CD4-positive, alpha-beta T cell treated with Interleukin-15 for 1 hour (primary cell): ENCODE measurements around the gene BCL3.
"Not testable (repeated sequence)": the region's sequence is repeated elsewhere in the genome, so short reads cannot be mapped to it uniquely, and the experiment has no call there.

Experiments
- DNase-seq: peaks from one replicate; pipeline ENCODE4 v3.0.0-alpha.2; 2020

The BCL3 gene

DNA sequence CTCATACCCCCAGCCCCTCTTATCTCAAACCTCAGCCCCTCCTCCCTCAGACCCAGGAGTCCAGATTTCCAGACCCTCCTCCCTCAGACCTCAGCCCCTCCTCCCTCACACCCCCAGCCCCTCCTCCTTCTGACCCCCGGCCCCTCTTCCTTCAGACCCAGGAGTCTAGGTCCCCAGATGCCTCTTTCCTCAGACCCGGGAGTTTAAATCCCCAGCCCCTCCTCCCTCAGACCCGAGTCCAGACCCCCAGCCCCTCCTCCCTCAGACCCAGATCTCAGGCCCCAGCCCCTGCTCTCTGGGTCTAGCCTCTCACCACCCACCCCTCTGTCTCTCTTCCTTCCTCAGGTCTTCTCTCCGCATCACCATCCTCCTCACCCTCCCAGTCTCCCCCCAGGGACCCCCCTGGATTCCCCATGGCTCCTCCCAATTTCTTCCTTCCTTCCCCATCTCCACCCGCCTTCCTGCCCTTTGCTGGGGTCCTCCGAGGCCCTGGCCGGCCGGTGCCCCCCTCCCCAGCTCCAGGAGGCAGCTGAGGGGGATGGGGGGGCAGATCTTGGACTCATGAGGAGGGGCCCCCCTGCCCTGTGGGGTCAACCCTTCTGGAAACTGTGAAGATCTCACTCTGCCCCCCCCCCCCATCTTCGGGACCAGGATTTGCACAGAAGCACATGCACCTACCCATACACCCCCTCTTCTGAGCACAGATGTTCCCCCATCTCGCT lies 10.7 kb downstream of the BCL3 start:
- DNase-seq, result no peak

DNA sequence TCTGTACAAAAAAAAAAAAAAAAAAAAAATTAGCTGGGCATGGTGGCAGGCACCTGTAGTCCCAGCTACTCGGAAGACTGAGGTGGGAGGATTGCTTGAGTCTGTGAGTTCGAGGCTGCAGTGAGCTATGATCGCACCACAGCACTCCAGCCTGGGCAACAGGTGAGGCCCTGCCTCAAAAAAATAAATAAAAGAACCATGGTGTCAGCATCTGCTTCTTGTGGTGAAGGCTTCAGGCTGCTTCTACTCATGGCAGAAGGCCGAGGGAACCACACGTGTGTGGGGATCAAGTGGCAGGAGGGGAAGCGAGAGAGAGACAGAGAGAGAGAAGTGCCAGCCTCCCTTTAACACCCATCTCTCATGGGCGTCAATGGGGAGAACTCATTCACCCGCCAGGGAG lies 13.5 kb downstream of the BCL3 start:
- DNase-seq, result no peak

DNA sequence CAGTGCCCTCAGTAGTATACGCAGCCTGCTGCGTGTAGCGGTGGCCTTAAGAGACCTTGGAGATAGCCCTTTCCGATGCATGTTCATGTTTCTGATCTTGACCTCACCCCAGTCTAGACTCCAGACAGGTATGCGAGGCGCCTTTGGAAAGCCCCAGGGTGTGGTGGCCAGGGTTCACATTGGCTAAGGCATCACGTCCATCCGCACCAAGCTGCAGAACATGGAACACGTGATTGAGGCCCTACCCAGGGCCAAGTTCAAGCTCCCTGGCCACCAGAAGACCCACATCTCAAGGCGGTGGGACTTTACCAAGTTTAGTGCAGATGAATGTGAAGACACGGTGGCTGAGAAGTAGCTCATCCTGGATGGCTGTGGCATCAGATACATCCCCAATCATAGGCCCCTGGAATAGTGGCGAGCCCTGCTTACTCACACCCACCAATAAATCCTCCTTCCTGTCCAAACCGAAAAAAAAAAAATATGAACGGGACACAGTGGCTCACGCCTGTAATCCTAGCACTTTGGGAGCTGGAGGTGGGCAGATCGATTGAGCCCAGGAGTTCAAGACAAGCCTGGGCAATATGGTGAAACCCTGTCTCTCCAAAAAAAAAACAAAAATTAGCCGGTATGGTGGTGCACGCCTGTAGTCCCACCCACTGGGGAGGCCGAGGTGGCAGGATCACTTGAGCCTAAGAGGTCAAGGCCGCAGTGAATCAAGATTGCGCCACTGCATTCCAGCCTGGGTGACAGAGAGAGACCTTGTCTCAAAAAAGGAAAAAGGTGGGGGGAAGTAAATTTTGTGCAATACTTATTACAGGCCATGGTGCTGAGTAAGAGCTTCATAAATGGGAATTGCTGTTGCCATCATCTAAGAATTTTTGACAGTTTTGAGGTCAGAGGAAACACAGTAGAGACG lies 16.8 kb downstream of the BCL3 start:
- peak; percentile 72 for DNase-seq

DNA sequence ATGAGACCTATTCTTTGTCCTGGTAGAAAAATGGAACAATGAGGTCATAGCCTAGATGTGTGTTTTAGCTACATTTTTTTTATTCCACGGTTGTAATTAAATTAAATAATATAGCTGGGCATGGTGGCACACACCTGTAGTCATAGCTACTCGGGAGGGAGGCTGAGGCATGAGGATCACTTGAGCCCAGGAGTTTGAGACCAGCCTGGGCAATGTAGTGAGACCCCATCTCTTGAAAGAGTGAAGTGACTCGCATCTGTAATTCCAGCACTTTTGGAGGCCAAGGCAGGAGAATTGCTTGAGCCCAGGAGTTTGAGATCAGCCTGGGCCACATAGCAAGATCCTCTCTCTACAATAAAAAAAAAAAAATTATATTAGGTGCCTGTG lies 17.4 kb downstream of the BCL3 start:
- DNase-seq, result no peak

DNA sequence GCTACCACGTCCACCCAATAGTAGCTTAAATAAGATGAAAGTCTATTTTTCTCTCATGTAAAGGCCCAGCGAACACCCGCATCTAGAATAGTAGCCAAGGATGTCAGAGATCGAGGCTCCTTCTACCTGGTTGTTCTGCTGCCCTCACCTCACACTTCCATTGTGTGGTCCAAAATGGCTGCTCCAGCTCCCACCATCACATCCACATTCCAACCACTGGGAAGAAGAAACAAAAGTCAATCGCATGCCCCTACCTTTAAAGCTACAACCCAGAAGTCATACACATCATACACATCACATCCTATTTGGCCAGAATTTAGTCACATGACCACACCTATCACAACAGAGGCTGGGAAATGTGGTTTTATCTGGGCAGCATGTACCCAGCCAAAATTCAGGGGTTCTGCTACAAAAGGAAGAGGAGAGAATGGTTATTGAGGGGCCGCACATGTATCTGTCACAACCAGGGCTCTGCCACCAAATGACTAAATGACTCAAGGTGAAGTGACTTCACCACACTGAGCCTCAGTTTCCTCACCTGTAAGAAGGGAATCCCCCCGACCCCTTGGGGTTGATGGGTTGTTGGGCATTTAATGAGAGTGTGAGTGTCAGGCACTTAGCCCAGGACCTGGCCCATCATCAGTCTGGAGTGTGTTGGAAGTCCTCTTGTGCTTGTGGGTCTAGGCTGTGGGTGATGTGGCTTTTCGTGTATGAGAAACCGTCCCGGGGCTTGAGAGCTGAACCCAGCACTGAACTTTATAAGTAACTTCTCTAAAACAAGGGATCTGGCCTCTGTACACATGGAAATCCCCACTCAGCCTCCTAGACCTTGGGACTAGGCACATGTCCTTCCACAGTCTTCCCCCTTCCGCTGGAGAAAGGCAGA lies 19.0 kb downstream of the BCL3 start:
- peak; percentile 56 for DNase-seq

DNA sequence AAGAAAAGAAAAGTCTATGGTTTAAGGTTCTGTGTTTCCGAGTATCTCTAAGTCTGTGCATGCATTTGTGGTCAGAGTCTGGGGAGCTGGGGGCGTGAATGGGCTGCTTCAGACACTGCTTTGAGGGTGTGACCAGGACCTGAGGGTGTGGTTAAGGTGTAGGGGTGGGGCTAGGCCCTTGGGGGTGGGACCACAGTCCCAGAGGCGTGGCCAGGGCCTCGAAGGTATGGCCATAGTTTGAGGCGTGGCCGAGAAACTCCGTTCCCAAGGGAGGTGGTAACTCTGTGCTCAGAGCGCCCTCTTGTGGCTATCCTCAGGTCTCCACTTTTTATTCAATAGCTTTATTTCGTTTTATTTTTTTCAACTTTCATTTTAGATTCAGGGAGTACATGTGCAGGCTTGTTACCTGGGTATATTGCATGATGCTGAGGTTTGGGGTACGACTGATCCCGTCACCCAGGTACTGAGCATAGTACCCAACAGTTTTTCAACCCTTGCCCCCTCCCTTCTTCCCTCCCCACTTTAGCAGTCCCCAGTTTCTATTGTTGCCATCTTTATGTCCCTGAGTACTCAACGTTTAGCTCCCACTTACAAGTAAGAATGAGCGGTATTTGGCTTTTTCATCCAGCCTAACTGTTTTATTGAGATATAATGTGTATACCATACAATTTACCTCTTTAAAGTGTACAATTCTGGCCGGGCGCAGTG lies 22.2 kb downstream of the BCL3 start:
- DNase-seq, result peak; percentile 98

DNA sequence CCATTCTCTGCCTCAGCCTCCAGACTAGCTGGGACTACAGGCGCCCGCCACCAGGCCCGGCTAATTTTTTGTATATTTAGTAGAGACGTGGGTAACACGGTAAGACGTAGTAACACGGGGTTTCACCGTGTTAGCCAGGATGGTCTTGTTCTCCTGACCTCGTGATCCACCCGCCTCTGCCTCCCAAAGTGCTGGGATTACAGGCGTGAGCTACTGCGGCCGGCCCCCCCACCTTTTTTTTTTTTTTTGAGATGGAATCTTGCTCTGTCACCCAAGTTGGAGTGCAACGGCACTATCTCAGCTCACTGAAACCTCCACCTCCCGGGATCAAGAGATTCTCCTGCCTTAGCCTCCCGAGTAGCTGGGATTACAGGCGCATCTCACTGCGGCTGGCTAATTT lies 23.6 kb downstream of the BCL3 start:
- DNase-seq, result not testable (repeated sequence)

DNA sequence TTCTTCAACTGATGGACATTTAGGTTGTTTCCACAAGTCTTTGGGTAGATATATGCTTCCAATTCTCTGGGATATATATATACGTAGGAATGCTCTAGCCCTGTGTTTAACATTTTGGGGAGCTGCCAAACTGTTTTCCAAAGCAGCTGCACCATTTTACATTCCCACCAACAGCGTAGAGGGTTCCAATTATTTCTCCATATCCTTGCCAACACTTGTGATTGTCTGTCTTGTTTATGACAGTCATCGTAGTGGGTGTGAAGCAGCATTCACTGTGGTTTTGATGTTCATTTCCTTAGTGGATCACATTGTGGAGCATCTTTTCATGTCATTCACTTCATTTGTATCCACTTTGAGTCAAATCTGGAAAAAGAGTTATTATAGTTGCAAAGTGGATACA lies 24.5 kb downstream of the BCL3 start:
- no peak for DNase-seq

DNA sequence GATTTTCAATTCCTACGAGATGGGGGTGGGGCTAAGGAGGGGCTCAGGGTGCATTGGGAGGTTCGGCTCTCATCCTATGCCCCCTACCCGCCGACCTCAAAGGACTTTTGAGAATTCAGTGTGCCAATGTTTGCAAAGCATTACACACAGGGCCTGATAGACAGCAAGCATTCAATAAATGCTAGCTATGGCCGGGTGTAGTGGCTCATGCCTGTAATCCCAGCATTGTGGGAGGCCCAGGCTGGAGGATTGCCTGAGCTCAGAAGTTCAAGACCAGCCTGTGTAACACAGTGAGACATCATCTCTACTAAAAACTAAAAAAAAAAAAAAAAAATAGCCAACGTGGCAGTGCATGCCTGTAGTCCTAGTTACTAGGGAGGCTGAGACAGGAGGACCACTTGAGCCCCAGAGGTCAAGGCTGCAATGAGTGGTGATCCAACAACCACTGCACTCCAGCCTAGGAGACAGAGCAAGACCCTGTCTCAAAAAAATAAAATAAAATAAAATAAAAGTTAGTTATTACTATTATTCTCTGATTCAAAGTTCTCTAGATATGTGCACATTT lies 27.2 kb downstream of the BCL3 start:
- DNase-seq, result no peak

DNA sequence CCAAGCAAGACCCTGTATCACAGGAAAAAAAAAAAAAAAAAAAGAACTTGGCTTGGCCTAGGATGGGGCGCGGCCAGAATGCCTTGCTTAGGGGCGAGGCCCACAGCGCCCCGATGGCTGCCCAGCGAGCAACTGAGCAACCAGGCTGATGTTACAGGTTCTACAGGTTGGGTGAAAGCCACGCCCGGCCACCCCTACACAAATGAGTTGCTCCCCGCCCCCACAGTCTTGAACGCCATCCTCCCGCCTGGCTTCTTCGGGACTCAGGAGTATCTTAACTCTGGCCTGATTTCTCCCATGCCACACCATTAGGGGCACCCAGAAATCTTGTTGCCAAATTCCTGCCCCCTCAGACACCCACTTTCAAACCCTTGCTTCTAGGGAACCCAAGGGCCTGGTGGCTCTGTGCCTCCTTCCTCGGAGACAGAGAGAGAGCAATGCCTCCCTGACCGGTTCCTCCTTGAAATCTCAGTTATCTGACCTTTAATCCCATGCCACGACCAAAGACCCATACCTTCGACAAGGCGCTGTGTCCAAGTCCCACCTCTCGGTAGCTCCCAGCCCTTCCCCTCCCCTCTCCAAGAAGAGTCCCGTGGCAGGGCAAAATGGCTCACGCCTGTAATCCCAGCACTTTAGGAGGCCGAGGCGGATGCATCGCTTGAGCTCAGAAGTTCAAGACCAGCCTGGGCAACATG lies 28.0 kb downstream of the BCL3 start:
- DNase-seq, result no peak

DNA sequence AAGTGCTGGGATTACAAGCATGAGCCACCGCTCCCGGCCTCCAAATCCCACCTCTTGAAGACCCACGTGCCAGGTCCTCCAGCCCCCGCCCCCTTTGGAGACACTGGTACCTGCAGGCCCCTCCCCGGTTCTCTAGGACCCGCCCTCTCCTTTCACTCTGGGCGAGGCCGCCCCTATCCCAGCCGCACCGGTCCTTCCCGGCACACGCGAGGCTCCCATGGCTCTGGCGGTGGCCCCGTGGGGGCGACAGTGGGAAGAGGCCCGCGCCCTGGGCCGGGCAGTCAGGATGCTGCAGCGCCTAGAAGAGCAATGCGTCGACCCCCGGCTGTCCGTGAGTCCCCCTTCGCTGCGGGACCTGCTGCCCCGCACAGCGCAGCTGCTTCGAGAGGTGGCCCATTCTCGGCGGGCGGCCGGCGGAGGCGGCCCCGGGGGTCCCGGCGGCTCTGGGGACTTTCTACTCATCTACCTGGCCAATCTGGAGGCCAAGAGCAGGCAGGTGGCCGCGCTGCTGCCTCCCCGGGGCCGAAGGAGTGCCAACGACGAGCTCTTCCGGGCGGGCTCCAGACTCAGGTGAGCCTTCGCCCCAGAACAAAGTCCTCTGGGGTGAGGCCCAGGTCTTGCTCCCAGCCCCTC lies 29.3 kb downstream of the BCL3 start, which contains the start of gene CBLC:
Gene CBLC, plus strand, starts transcription at position 176 of the 633 bp plus-strand sequence. Its CDS starts 42 bp downstream, at position 218.
- DNase-seq, result no peak

DNA sequence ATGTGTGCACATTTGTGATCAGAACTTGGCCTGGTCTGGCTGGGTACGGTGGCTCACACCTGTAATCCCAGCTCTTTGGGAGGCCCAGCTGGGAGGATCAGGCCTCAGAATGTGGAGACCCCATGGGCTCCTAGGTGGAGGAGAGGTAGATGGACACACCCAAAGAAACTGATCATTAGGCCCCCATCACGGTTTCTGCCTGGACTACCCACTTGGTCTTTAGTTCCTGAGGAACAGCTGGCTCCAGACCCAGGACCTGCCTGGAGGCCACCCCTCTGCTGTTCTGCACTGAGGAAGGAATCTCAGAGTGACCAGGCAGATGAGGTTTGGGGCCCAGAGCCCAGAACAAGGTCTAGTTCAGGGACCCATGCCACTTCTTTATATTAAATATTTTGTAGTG lies 30.6 kb downstream of the BCL3 start:
- DNase-seq, result no peak

DNA sequence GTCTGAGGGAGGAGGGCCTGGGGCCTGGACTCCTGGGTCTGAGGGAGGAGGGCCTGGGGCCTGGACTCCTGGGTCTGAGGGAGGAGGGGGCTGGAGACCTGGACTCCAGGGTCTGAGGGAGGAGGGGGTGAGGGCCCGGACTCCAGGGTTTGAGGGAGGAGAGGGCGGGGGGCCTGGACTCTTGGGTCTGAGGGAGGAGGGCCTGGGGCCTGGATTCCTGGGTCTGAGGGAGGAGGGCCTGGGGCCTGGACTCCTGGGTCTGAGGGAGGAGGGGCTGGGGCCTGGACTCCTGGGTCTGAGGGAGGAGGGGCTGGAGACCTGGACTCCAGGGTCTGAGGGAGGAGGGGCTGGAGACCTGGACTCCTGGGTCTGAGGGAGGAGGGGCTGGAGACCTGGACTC lies 33.2 kb downstream of the BCL3 start:
- not testable (repeated sequence) for DNase-seq

DNA sequence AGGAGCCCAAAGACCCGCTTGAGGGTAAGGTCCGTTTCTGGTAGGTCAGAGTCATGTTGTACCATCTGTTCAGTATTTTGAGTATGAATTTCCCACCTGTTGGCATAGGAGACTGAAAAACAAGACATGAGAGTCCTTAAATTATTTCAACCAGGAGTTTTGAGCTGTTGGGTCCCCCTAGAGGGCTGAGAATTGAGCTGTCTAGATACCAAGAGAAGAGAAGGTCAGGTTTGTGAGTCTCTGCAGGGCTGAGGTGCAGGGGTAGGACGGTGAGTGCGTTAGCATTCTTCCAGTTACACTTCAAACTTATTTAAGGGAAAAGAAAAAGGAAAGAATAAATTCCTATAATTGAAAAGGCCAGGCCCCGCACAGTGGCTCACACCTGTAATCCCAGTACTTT lies 34.2 kb downstream of the BCL3 start:
- DNase-seq, result no peak

DNA sequence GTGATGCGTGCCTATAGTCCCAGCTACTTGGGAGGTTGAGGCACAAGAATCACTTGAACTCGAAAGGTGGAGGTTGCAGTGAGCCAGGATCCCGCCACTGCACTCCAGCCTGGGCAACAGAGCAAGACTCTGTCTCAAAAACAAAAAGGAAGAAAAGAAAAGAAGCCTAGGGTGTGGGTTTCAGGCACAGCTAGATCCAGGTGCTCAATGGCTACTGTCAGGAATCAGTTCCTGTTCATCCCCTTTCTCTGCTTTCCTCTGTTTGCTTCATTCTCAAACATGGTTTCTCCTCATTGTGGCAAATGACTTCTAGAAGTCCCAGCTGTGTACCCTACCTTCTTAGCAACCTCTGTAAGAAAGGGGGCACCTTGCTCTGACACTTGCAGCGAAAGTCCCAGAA lies 35.0 kb downstream of the BCL3 start:
- no peak for DNase-seq

DNA sequence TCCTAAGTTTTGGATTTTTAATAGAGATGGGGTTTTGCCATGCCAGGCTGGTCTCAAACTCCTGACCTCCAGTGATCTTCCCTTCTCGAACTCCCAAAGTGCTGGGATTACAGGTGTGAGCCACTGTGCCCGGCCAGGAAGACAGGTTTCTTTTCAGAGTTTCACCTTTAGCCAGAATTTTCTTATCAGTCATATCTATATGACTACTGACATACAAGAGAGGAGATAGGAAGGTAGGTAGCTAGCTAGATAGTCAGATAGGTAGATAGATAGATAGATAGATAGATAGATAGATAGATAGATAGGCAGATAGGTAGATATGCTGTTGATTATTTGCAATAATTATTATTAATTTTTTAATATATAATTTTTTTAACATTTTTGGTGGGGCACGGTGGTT lies 36.8 kb downstream of the BCL3 start:
- no peak for DNase-seq

DNA sequence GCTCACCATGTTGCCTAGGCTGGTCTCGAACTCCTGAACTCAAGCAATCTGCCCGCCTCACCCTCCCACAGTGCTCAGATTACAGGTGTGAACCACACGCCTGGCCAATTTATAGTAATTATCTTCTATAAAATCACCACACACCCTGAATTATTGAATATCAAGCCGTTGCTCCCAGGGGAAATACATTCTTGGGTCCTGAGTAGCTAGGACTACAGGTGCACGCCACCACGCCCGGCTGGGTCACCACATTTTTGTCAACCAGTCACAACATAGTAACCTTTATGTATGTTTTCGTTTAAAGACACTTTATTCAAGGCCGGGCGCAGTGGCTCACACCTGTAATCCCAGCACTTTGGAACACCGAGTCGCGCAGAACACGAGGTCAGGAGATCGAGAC lies 37.5 kb downstream of the BCL3 start:
- DNase-seq, result no peak

DNA sequence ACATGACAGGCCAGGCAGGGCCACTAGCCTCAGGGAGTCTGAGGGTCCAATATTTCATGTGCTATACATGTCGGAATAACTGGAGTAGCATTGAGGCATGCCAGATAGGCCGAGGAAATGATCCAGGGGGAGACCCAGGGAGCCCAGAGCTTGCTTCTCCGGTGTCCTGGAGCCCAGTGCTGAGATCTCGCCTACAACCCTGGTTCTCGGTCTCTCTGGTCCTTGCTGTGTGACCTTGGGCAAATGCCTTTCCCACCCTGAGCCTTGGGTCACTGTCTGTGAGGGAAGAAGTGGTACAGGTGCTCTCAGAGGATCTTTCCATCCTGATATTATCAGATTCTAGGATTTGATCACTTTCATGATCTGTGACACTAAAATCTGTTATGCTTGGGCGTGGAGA lies 40.5 kb downstream of the BCL3 start:
- DNase-seq, result no peak

DNA sequence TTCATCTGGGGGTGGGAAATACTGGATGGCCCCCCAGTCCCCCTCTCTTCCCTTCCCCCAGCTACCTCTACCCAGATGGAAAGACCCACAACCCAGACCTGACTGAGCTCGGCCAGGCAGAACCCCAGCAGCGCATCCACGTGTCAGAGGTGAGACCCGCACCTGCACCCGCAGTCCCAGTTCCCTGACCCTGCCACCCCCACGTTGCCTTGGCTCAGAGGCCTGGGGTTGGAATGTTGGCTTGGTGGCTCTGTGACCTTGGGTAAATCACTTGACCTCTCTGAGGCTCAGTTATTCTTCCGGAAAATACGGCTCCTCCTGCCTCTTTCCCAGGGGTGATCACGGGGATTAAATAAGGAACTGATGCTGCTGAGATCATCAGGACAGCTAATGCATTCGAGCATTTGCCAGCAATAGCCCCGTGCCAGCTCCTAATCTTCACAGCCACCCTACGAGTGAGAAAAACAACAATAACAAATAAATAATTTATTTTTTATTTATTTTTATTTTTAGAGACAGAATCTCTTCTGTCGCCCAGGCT lies 41.5 kb downstream of the BCL3 start:
- no peak for DNase-seq

DNA sequence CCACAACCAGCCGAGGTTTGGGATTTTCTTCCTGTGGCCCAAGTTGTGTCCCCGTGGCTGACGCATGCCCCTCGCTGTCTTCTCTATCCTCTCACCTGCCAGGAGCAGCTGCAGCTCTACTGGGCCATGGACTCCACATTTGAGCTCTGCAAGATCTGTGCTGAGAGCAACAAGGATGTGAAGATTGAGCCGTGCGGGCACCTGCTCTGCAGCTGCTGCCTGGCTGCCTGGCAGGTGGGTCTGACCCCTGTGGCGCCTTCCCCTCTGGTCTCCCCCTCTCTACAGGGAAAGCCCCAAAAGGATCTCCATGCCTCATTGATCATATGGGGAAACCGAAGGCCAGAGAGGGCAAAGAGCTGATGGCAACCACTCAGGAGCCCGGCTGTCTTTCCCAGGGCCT lies 43.8 kb downstream of the BCL3 start:
- DNase-seq, result no peak

DNA sequence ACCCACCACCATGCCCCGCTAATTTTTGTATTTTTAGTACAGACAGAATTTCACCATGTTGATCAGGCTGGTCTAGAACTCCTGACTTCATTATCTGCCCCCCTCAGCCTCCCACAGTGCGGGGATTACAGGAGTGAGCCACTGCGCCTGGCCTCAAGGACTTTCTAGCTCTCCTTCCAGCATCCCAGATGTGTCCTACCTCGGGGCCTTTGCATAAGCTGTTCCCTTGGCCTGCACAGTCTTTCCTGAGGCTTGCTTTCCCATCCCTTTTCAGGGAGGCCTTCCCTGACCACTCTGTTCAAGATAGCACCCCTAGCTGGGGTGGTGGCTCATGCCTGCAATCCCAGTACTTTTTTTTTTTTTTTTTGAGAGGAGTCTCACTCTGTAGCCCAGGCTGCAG lies 46.1 kb downstream of the BCL3 start:
- DNase-seq, result no peak
